Stimulated activated CD8-positive, alpha-beta memory T cell treated with anti-CD3 and anti-CD28 coated beads, Interleukin-2, amount 100 ng/mL, for 48 hours (primary cell): ENCODE data around the gene OTX1.
"Not testable (repeated sequence)": the region's sequence is repeated elsewhere in the genome, so short reads cannot be mapped to it uniquely, and the experiment has no call there.

ENCODE experiments used
- DNase-seq, 2 donors: peaks; one replicate each; pipeline ENCODE4 v3.0.0-alpha.2; 2020; ENCODE audit warnings: low read depth in 2 of 2

OTX1 gene

GRCh38 chr2:63058921-63059792 lies 8.5 kb downstream of the OTX1 start:
- DNase-seq: no peak

- DNase-seq: no peak
Observed at GRCh38 chr2:63059793-63060471, 9.3 kb downstream of the OTX1 start.

GRCh38 chr2:63060472-63060991 lies 9.9 kb downstream of the OTX1 start:
- DNase-seq: no peak

GRCh38 chr2:63064197-63064596 lies 13.6 kb downstream of the OTX1 start:
- no peak for DNase-seq

GRCh38 chr2:63064661-63065060 lies 14.0 kb downstream of the OTX1 start:
- DNase-seq: no peak

- no peak for DNase-seq
Observed at GRCh38 chr2:63066265-63066664, 15.6 kb downstream of the OTX1 start.

GRCh38 chr2:63066838-63067237 lies 16.2 kb downstream of the OTX1 start:
- DNase-seq: no peak

- no peak for DNase-seq
Observed at GRCh38 chr2:63071664-63072063, 21.0 kb downstream of the OTX1 start.

GRCh38 chr2:63073994-63074393 lies 23.4 kb downstream of the OTX1 start:
- DNase-seq: no peak

GRCh38 chr2:63074399-63074798 lies 23.8 kb downstream of the OTX1 start:
- not testable (repeated sequence) for DNase-seq

GRCh38 chr2:63078852-63079606 lies 28.4 kb downstream of the OTX1 start:
- DNase-seq: no peak

GRCh38 chr2:63081404-63081803 lies 30.8 kb downstream of the OTX1 start:
- DNase-seq: no peak

GRCh38 chr2:63086687-63087086 lies 36.1 kb downstream of the OTX1 start:
- no peak for DNase-seq

GRCh38 chr2:63092401-63092800 lies 41.8 kb downstream of the OTX1 start:
- DNase-seq: no peak

- DNase-seq: no peak
Observed at GRCh38 chr2:63092857-63093256, 42.2 kb downstream of the OTX1 start.

GRCh38 chr2:63093502-63093901 lies 42.9 kb downstream of the OTX1 start:
- DNase-seq: no peak

- no peak for DNase-seq
Observed at GRCh38 chr2:63096491-63096890, 45.9 kb downstream of the OTX1 start.

- no peak for DNase-seq
Observed at GRCh38 chr2:63099032-63099431, 48.4 kb downstream of the OTX1 start.

- no peak for DNase-seq
Observed at GRCh38 chr2:63101954-63102353, 51.3 kb downstream of the OTX1 start.

GRCh38 chr2:63104482-63104881 lies 53.9 kb downstream of the OTX1 start:
- no peak for DNase-seq
